NOMO-1 treated with dmso at 0.1 percent for 144 hours (cell line): Measurements from ENCODE around the gene ANKIB1.

Experiments
- DNase-seq: peaks from one replicate; lab custom pipeline; 2025; ENCODE audit not compliant: unreplicated experiment; lab: John Stamatoyannopoulos, UW

The ANKIB1 gene

GRCh38 chr7:92260248-92260781, 14.5 kb downstream of the ANKIB1 start:
- DNase-seq: no peak

- no peak for DNase-seq
Observed at GRCh38 chr7:92266415-92267241, 20.9 kb downstream of the ANKIB1 start.

- no peak for DNase-seq
Observed at GRCh38 chr7:92268921-92269320, 23.1 kb downstream of the ANKIB1 start.

GRCh38 chr7:92275327-92275726, 29.6 kb downstream of the ANKIB1 start:
- DNase-seq: no peak

- DNase-seq: peak; percentile 23
Observed at GRCh38 chr7:92276460-92276864, 30.7 kb downstream of the ANKIB1 start.

DNA sequence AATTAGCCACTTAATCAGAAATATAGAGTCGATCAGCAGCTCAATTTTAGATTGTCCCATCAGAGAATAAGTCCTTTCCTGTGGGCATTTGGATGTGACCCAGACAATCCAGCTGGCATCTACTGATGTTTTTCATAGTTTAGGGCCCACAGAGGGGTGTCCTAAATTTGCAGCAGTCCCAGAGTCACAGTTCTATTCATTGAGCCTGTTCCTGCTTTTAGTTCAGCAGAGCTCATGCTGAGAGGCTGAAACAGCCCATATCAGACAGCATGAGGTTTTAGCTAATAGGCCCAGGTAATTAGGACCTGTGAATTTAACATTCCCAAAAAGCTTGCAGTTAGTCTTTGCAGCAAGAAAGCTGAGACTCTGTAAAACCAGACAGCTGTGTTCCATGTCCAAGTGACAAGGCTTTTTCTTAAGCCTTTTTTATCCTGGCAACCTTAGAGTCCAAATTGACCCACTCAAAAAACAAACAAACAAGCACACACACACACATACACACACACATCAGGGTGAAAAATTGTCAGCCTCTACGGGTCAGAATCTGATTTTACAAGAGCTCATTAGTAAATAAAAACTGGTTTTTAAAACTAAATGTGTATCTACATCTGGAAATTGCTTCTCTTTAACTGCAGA, 33.7 kb downstream of the ANKIB1 start:
- no peak for DNase-seq

DNA sequence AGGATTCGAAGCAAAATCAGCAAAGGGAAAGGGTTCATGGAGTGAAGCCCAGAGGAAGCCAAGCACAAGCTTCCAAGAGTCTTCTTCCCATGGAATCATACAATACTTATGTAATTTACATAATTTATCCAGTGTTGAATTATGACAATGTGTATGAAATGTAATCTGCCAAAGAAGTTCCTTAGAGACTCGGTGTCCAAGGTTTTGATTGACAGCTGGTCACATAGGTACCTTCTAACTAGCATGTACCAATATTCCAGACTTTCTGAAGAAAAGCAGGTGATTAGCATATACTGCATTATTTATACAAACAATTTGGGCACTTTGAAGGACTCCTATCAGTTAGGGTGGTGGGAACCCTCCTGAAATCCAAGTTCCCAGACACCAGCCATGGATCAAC, 35.3 kb downstream of the ANKIB1 start:
- DNase-seq: no peak

GRCh38 chr7:92282221-92282814, 36.5 kb downstream of the ANKIB1 start:
- DNase-seq: no peak

GRCh38 chr7:92282930-92283329, 37.2 kb downstream of the ANKIB1 start:
- DNase-seq: no peak

GRCh38 chr7:92289321-92289720, 43.5 kb downstream of the ANKIB1 start:
- DNase-seq: no peak

DNA sequence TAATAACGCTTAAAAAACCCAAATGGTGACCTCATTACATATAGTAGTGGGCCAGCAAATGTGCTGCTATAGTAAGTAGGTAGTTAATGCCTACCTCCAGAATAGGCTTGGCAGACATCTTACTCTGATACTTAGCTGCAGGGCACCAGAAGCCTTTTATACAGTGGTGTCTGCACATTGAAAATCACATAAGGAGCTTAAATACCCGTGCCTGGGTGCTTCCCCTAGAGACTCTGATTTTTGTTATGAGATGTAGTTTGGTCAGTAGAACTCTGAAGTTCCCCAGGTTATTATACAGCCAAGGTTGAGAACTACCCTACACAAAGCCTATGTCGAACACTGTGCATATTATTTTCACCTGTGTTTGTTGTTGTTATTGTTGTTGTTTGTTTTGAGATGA, 47.2 kb downstream of the ANKIB1 start:
- DNase-seq: no peak

DNA sequence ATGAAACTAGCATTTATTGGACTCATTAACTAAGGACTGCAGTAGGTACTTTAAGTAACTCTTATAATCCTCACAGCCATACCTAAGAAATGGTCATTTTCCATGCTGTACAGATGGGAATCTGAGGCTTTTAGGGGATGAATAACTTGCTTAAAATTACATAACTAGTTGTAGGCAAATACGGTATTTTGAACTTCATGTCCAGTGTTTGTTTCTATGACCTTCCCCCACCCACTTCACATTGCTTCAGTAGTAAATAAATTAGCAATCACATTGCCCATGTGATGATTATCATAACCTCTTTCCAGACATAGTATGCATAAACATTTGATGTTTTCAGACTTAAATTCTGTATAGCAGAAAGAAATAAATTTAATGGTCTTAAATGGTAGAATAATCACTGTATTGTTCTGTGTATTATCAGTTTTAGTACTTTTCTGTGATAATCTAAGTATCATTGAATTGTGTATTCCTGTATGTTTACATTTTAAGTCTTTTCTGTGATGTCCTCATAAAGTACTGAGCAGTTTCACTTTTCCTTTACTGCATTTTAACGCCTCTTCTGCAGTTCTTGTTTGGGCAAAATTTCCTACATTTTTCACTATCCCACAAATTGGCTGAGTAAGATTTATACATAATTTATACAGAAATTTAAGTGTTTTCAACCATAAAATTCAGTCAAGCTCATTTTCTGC, 48.3 kb downstream of the ANKIB1 start:
- no peak for DNase-seq

- no peak for DNase-seq
Observed at GRCh38 chr7:92295391-92295790, 49.6 kb downstream of the ANKIB1 start.

- DNase-seq: no peak
Observed at GRCh38 chr7:92296235-92296634, 50.5 kb downstream of the ANKIB1 start.

DNA sequence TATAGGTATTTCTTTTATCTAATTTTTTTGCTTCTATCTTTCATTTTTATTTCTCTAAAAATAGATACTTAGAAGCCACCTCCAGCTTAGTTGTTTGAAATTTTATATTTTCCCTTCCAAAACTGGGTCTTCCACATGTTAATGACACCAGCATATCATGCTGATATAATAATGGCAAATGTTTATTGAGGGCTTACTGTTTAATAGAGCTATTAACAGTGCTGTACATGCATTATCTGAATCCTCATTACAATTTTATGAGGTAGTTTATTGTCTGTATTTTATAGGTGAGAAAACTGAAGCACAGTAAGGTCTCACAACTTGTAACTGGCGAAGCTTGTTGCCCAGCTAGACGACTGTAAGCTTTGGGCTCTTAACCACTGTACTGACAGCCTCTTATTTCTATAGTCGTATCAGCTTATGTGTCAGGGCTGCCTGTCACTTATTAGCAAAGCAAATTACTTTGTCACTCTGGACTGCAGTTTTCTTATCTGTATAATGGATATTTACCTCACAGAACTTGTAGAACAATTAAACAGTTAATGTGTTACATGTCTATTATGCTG, 51.2 kb downstream of the ANKIB1 start:
- DNase-seq: no peak

DNA sequence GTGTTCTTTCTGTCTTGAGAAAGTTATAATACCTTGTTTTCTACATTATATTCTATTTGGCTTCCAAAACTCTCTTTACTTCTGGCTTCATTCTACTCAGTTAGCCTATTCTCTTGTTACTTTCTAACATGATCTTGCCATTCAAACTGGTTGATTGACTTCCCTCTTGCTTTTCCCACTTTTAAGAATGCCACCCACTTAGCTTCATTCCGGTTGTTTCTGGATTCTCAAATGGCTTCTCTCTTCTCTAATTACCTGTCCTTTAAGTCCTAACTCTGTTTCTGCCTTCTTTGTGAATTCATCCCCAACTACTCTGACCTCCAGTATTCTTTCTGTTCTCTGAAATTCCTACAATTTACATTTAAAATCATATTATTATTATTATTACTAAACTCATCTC, 52.0 kb downstream of the ANKIB1 start:
- DNase-seq: no peak

GRCh38 chr7:92303761-92304160, 58.0 kb downstream of the ANKIB1 start:
- DNase-seq: no peak

DNA sequence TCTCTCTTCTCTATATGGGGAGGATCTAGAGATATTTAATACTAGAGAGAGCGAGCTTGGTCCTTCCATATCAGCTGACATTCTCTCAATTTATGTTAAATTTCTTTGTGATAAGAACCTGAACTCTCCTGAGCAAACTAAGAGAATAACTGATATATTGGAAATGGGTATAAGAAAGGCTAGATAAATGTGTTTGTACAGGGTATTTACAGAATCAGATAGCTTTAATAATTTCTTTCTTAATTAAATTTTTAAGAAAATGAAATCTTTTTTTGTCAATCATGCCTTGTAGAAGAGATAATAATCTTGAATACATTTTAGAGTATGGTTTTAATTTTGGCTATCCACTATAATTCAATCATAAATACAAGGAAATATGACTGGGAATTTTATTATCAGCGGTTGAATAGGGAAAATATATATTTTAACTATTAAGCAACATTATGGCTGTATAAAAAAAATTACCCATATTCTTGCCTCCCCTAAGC, 58.7 kb downstream of the ANKIB1 start:
- no peak for DNase-seq

- no peak for DNase-seq
Observed at GRCh38 chr7:92306153-92306552, 60.4 kb downstream of the ANKIB1 start.

DNA sequence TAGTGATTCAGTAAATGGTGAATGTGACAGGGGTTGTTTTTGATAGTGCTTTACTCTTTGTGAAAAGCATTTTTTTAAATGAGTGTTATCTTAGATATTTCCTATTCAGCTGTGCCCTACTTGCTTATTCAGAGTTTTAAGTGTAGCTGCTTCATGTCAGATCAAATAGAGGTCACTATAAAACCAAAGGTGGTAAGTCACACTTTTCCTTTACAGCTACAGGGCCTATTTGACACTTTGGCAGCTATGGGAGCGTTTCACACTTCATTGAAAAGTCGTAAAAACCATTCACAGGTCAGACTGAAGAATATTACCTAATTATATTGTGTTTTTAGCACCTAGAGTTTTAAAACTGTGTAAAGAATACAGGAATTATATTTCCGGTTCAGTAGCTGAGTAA, 67.3 kb downstream of the ANKIB1 start:
- DNase-seq: no peak

DNA sequence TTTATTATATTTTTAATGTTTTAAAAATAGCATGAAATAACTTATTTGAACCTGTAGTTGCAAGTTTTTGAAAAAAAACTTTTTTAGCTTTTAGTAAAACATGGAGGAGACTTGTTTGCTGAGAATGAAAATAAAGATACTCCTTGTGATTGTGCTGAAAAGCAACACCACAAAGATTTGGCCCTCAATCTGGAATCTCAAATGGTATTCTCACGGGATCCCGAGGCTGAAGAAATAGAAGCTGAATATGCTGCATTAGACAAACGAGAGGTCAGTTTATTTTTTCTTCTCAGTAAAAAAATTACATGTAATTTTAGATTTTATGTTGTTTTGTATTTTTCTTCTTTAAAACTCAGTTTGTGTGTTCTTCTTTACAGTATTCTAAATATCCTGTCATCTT, 73.5 kb downstream of the ANKIB1 start:
- DNase-seq: no peak
